HEK293 (cell line): ENCODE measurements around the gene HECTD2.

Source experiments
- RBAK ChIP-seq: fragments of 450-650 bp; formaldehyde crosslinking; IDR thresholded peaks from 2 replicates; pipeline ENCODE4 v1.5.1; 2016; ENCODE audit warnings: missing biosample characterization, missing genetic modification characterization
- ZNF558 ChIP-seq: fragments of 450-650 bp; formaldehyde crosslinking; IDR thresholded peaks from 2 replicates; pipeline ENCODE4 v1.5.1; 2016; ENCODE audit warnings: missing biosample characterization, missing genetic modification characterization

- TF ChIP-seq RBAK (tag by site-specific recombination): no peak
- no peak for TF ChIP-seq ZNF558 (tag by site-specific recombination)
Observed at GRCh38 chr10:91380873-91381256, 29.3 kb upstream of the HECTD2 start.
